HUES6 (cell line): Measurements from ENCODE around the gene DOC2B.
"Not testable (repeated sequence)": the region's sequence is repeated elsewhere in the genome, so short reads cannot be mapped to it uniquely, and the experiment has no call there.

Source experiments
- H3K27ac ChIP-seq: 2 replicates; pipeline ENCODE4 v1.7.0; 2013; ENCODE audit warnings: low read depth, mild to moderate bottlenecking, low read length, inconsistent platforms
- H3K27me3 ChIP-seq: 2 replicates; pipeline ENCODE4 v1.6.1; 2013; ENCODE audit warnings: low read length; ENCODE audit not compliant: control insufficient read depth, insufficient read depth
- H3K36me3 ChIP-seq: 2 replicates; pipeline ENCODE4 v1.6.1; 2013; ENCODE audit warnings: low read length; ENCODE audit not compliant: control insufficient read depth, insufficient read depth
- H3K4me1 ChIP-seq: 2 replicates; pipeline ENCODE4 v1.6.1; 2013; ENCODE audit warnings: low read length; ENCODE audit not compliant: control insufficient read depth, insufficient read depth
- H3K4me3 ChIP-seq: 2 replicates; pipeline ENCODE4 v1.5.1; 2013; ENCODE audit warnings: low read depth, low read length
- H3K9ac ChIP-seq: one replicate; pipeline ENCODE4 v1.6.1; 2013; ENCODE audit warnings: mild to moderate bottlenecking, low read length
- H3K9me3 ChIP-seq: 2 replicates; pipeline ENCODE4 v1.6.1; 2013; ENCODE audit warnings: low read depth, low read length; ENCODE audit not compliant: control insufficient read depth, insufficient read depth

The DOC2B gene

GRCh38 chr17:207775-208174 lies 26.3 kb upstream of the DOC2B start:
- Histone ChIP-seq H3K27me3 (peaks cover 11% of the 10 kb centered on the region), H3K27ac (no peak overlapping the region), H3K9me3 (peaks cover 8% of the 10 kb centered on the region), H3K4me3 (no peak overlapping the region), H3K36me3 (no peaks in the 10 kb centered on the region), H3K9ac (no peak overlapping the region), H3K4me1 (no peaks in the 10 kb centered on the region)

- Histone ChIP-seq H3K27ac (no peak overlapping the region), H3K36me3 (no peaks in the 10 kb centered on the region), H3K4me1 (no peaks in the 10 kb centered on the region), H3K27me3 (peaks cover 11% of the 10 kb centered on the region), H3K4me3 (peak overlapping the region; percentile 34), H3K9me3 (peaks cover 8% of the 10 kb centered on the region), H3K9ac (no peak overlapping the region)
Measured at GRCh38 chr17:206941-207560, 25.6 kb upstream of the DOC2B start.

GRCh38 chr17:206484-206883 lies 25.0 kb upstream of the DOC2B start:
- not testable (repeated sequence) for H3K9me3 ChIP-seq, H3K9ac ChIP-seq, H3K4me1 ChIP-seq, H3K27ac ChIP-seq, H3K36me3 ChIP-seq, H3K4me3 ChIP-seq
- H3K27me3 ChIP-seq, result peaks cover 11% of the 10 kb centered on the region

GRCh38 chr17:205817-206216 lies 24.4 kb upstream of the DOC2B start:
- Histone ChIP-seq H3K27ac (no peak overlapping the region), H3K9ac (no peak overlapping the region), H3K27me3 (peaks cover 11% of the 10 kb centered on the region), H3K9me3 (peaks cover 8% of the 10 kb centered on the region), H3K36me3 (no peaks in the 10 kb centered on the region), H3K4me3 (no peak overlapping the region), H3K4me1 (peaks cover 3% of the 10 kb centered on the region; the same call in 1 of the 2 replicates)

- H3K36me3 ChIP-seq, result no peaks in the 10 kb centered on the region
- H3K9me3 ChIP-seq, result peaks cover 8% of the 10 kb centered on the region
- H3K9ac ChIP-seq, result no peak overlapping the region
Measured at GRCh38 chr17:205148-205669, 23.8 kb upstream of the DOC2B start.

GRCh38 chr17:204427-205147 lies 23.1 kb upstream of the DOC2B start:
- Histone ChIP-seq H3K9me3 (peaks cover 8% of the 10 kb centered on the region), H3K4me1 (peaks cover 15% of the 10 kb centered on the region), H3K27ac (no peak overlapping the region), H3K27me3 (peaks cover 11% of the 10 kb centered on the region), H3K4me3 (no peak overlapping the region), H3K36me3 (no peaks in the 10 kb centered on the region), H3K9ac (no peak overlapping the region)

More at GRCh38 chr17:205148-205669, 23.8 kb upstream of the DOC2B start:
- Histone ChIP-seq H3K27me3 (peaks cover 11% of the 10 kb centered on the region), H3K4me3 (no peak overlapping the region), H3K4me1 (peaks cover 9% of the 10 kb centered on the region), H3K27ac (no peak overlapping the region)

- Histone ChIP-seq H3K9me3 (peaks cover 8% of the 10 kb centered on the region), H3K4me1 (peaks cover 23% of the 10 kb centered on the region), H3K27me3 (peaks cover 6% of the 10 kb centered on the region), H3K4me3 (no peak overlapping the region), H3K36me3 (no peaks in the 10 kb centered on the region), H3K9ac (no peak overlapping the region), H3K27ac (no peak overlapping the region)
Measured at GRCh38 chr17:202501-202951, 21.1 kb upstream of the DOC2B start.

GRCh38 chr17:201736-202135 lies 20.3 kb upstream of the DOC2B start:
- not testable (repeated sequence) for H3K27me3 ChIP-seq, H3K4me3 ChIP-seq, H3K9ac ChIP-seq, H3K36me3 ChIP-seq, H3K9me3 ChIP-seq, H3K27ac ChIP-seq
- H3K4me1 ChIP-seq, result peaks cover 23% of the 10 kb centered on the region

- H3K9ac ChIP-seq, result peak overlapping the region; percentile 35
- not testable (repeated sequence) for H3K27me3 ChIP-seq, H3K36me3 ChIP-seq
Measured at GRCh38 chr17:201257-201656, 19.8 kb upstream of the DOC2B start.

GRCh38 chr17:200586-200985 lies 19.1 kb upstream of the DOC2B start:
- peak overlapping the region; percentile 35 for H3K9ac ChIP-seq
- H3K4me3 ChIP-seq, result no peak overlapping the region
- H3K4me1 ChIP-seq, result peaks cover 23% of the 10 kb centered on the region
- no peaks in the 10 kb centered on the region for H3K9me3 ChIP-seq
- no peaks in the 10 kb centered on the region for H3K27me3 ChIP-seq
- H3K36me3 ChIP-seq, result no peaks in the 10 kb centered on the region
- no peak overlapping the region for H3K27ac ChIP-seq

More at GRCh38 chr17:201257-201656, 19.8 kb upstream of the DOC2B start:
- not testable (repeated sequence) for H3K4me3 ChIP-seq, H3K9me3 ChIP-seq, H3K27ac ChIP-seq
- H3K4me1 ChIP-seq, result peaks cover 23% of the 10 kb centered on the region

GRCh38 chr17:199806-200545 lies 18.5 kb upstream of the DOC2B start:
- peak overlapping the region; percentile 35 for H3K9ac ChIP-seq
- no peak overlapping the region for H3K4me3 ChIP-seq
- no peak overlapping the region for H3K27ac ChIP-seq
- peaks cover 23% of the 10 kb centered on the region for H3K4me1 ChIP-seq
- no peaks in the 10 kb centered on the region for H3K27me3 ChIP-seq
- H3K9me3 ChIP-seq, result no peaks in the 10 kb centered on the region
- H3K36me3 ChIP-seq, result no peaks in the 10 kb centered on the region
